ENCODE results near the gene GPR143.

GPR143 gene

GRCh38 chrX:9688833-9689232 lies 76.8 kb downstream of the GPR143 start:
- Histone ChIP-seq H2AFZ (ENCODE audit: low read length, unreplicated experiment) (no peak overlapping the region), H3K27ac (ENCODE audit: low read depth, low read length) (no peak overlapping the region), H3K27me3 (ENCODE audit: insufficient read depth, low read length) (no peaks in the 10 kb centered on the region), H3K4me1 (ENCODE audit: control insufficient read depth, insufficient read depth, low read length, unreplicated experiment) (no peaks in the 10 kb centered on the region), H3K4me3 (ENCODE audit: low read depth, low read length) (no peak overlapping the region), H3K36me3 (ENCODE audit: insufficient read depth, low read length) (no peaks in the 10 kb centered on the region), H3K79me2 (ENCODE audit: control insufficient read depth, insufficient read depth, low read length, unreplicated experiment) (no peaks in the 10 kb centered on the region)

GRCh38 chrX:9687899-9688298 lies 77.7 kb downstream of the GPR143 start:
- Histone ChIP-seq H3K79me2 (ENCODE audit: control insufficient read depth, insufficient read depth, low read length, unreplicated experiment) (no peaks in the 10 kb centered on the region), H3K36me3 (ENCODE audit: insufficient read depth, low read length) (no peaks in the 10 kb centered on the region), H2AFZ (ENCODE audit: low read length, unreplicated experiment) (no peak overlapping the region), H3K4me3 (ENCODE audit: low read depth, low read length) (no peak overlapping the region), H3K27ac (ENCODE audit: low read depth, low read length) (no peak overlapping the region), H3K27me3 (ENCODE audit: insufficient read depth, low read length) (no peaks in the 10 kb centered on the region), H3K4me1 (ENCODE audit: control insufficient read depth, insufficient read depth, low read length, unreplicated experiment) (no peaks in the 10 kb centered on the region)

GRCh38 chrX:9683350-9683749 lies 82.3 kb downstream of the GPR143 start:
- Histone ChIP-seq H3K79me2 (ENCODE audit: control insufficient read depth, insufficient read depth, low read length, unreplicated experiment) (no peaks in the 10 kb centered on the region), H2AFZ (ENCODE audit: low read length, unreplicated experiment) (no peak overlapping the region), H3K27ac (ENCODE audit: low read depth, low read length) (no peak overlapping the region), H3K4me3 (ENCODE audit: low read depth, low read length) (no peak overlapping the region), H3K27me3 (ENCODE audit: insufficient read depth, low read length) (no peaks in the 10 kb centered on the region), H3K4me1 (ENCODE audit: control insufficient read depth, insufficient read depth, low read length, unreplicated experiment) (no peaks in the 10 kb centered on the region), H3K36me3 (ENCODE audit: insufficient read depth, low read length) (no peaks in the 10 kb centered on the region)

- H3K36me3 ChIP-seq (ENCODE audit: insufficient read depth, low read length) = no peaks in the 10 kb centered on the region
- H3K79me2 ChIP-seq (ENCODE audit: control insufficient read depth, insufficient read depth, low read length, unreplicated experiment) = no peaks in the 10 kb centered on the region
- H2AFZ ChIP-seq (ENCODE audit: low read length, unreplicated experiment) = no peak overlapping the region
- no peak overlapping the region for H3K4me3 ChIP-seq (ENCODE audit: low read depth, low read length)
- no peaks in the 10 kb centered on the region for H3K27me3 ChIP-seq (ENCODE audit: insufficient read depth, low read length)
- H3K27ac ChIP-seq (ENCODE audit: low read depth, low read length) = no peak overlapping the region
- H3K4me1 ChIP-seq (ENCODE audit: control insufficient read depth, insufficient read depth, low read length, unreplicated experiment) = no peaks in the 10 kb centered on the region
Measured at GRCh38 chrX:9682861-9683260, 82.8 kb downstream of the GPR143 start.

GRCh38 chrX:9682456-9682855 lies 83.2 kb downstream of the GPR143 start:
- no peaks in the 10 kb centered on the region for H3K36me3 ChIP-seq (ENCODE audit: insufficient read depth, low read length)
- no peak overlapping the region for H3K4me3 ChIP-seq (ENCODE audit: low read depth, low read length)
- no peak overlapping the region for H2AFZ ChIP-seq (ENCODE audit: low read length, unreplicated experiment)
- H3K27me3 ChIP-seq (ENCODE audit: insufficient read depth, low read length) = no peaks in the 10 kb centered on the region
- H3K4me1 ChIP-seq (ENCODE audit: control insufficient read depth, insufficient read depth, low read length, unreplicated experiment) = no peaks in the 10 kb centered on the region
- H3K79me2 ChIP-seq (ENCODE audit: control insufficient read depth, insufficient read depth, low read length, unreplicated experiment) = no peaks in the 10 kb centered on the region
- H3K27ac ChIP-seq (ENCODE audit: low read depth, low read length) = no peak overlapping the region

GRCh38 chrX:9681422-9681821 lies 84.2 kb downstream of the GPR143 start:
- Histone ChIP-seq H2AFZ (ENCODE audit: low read length, unreplicated experiment) (no peak overlapping the region), H3K27ac (ENCODE audit: low read depth, low read length) (no peak overlapping the region), H3K36me3 (ENCODE audit: insufficient read depth, low read length) (no peaks in the 10 kb centered on the region), H3K79me2 (ENCODE audit: control insufficient read depth, insufficient read depth, low read length, unreplicated experiment) (no peaks in the 10 kb centered on the region), H3K27me3 (ENCODE audit: insufficient read depth, low read length) (no peaks in the 10 kb centered on the region), H3K4me3 (ENCODE audit: low read depth, low read length) (no peak overlapping the region), H3K4me1 (ENCODE audit: control insufficient read depth, insufficient read depth, low read length, unreplicated experiment) (no peaks in the 10 kb centered on the region)

- Histone ChIP-seq H2AFZ (ENCODE audit: low read length, unreplicated experiment) (no peak overlapping the region), H3K79me2 (ENCODE audit: control insufficient read depth, insufficient read depth, low read length, unreplicated experiment) (no peaks in the 10 kb centered on the region), H3K27ac (ENCODE audit: low read depth, low read length) (no peak overlapping the region), H3K4me1 (ENCODE audit: control insufficient read depth, insufficient read depth, low read length, unreplicated experiment) (no peaks in the 10 kb centered on the region), H3K4me3 (ENCODE audit: low read depth, low read length) (no peak overlapping the region), H3K27me3 (ENCODE audit: insufficient read depth, low read length) (no peaks in the 10 kb centered on the region), H3K36me3 (ENCODE audit: insufficient read depth, low read length) (no peaks in the 10 kb centered on the region)
Measured at GRCh38 chrX:9681011-9681410, 84.6 kb downstream of the GPR143 start.

- no peak overlapping the region for H3K27ac ChIP-seq (ENCODE audit: low read depth, low read length)
- no peak overlapping the region for H2AFZ ChIP-seq (ENCODE audit: low read length, unreplicated experiment)
- H3K79me2 ChIP-seq (ENCODE audit: control insufficient read depth, insufficient read depth, low read length, unreplicated experiment) = no peaks in the 10 kb centered on the region
- H3K4me3 ChIP-seq (ENCODE audit: low read depth, low read length) = no peak overlapping the region
- no peaks in the 10 kb centered on the region for H3K27me3 ChIP-seq (ENCODE audit: insufficient read depth, low read length)
- H3K4me1 ChIP-seq (ENCODE audit: control insufficient read depth, insufficient read depth, low read length, unreplicated experiment) = no peaks in the 10 kb centered on the region
- no peaks in the 10 kb centered on the region for H3K36me3 ChIP-seq (ENCODE audit: insufficient read depth, low read length)
Measured at GRCh38 chrX:9678215-9678965, 87.3 kb downstream of the GPR143 start.

GRCh38 chrX:9677098-9677739 lies 88.4 kb downstream of the GPR143 start:
- H3K27me3 ChIP-seq (ENCODE audit: insufficient read depth, low read length) = no peaks in the 10 kb centered on the region
- no peak overlapping the region for H3K4me3 ChIP-seq (ENCODE audit: low read depth, low read length)
- H2AFZ ChIP-seq (ENCODE audit: low read length, unreplicated experiment) = no peak overlapping the region
- H3K27ac ChIP-seq (ENCODE audit: low read depth, low read length) = no peak overlapping the region
- H3K4me1 ChIP-seq (ENCODE audit: control insufficient read depth, insufficient read depth, low read length, unreplicated experiment) = no peaks in the 10 kb centered on the region
- H3K36me3 ChIP-seq (ENCODE audit: insufficient read depth, low read length) = no peaks in the 10 kb centered on the region
- no peaks in the 10 kb centered on the region for H3K79me2 ChIP-seq (ENCODE audit: control insufficient read depth, insufficient read depth, low read length, unreplicated experiment)

GRCh38 chrX:9676738-9677097 lies 88.9 kb downstream of the GPR143 start:
- Histone ChIP-seq H2AFZ (ENCODE audit: low read length, unreplicated experiment) (no peak overlapping the region), H3K4me3 (ENCODE audit: low read depth, low read length) (no peak overlapping the region), H3K4me1 (ENCODE audit: control insufficient read depth, insufficient read depth, low read length, unreplicated experiment) (no peaks in the 10 kb centered on the region), H3K27me3 (ENCODE audit: insufficient read depth, low read length) (no peaks in the 10 kb centered on the region), H3K27ac (ENCODE audit: low read depth, low read length) (no peak overlapping the region), H3K79me2 (ENCODE audit: control insufficient read depth, insufficient read depth, low read length, unreplicated experiment) (no peaks in the 10 kb centered on the region), H3K36me3 (ENCODE audit: insufficient read depth, low read length) (no peaks in the 10 kb centered on the region)

GRCh38 chrX:9676306-9676705 lies 89.3 kb downstream of the GPR143 start:
- H2AFZ ChIP-seq (ENCODE audit: low read length, unreplicated experiment) = no peak overlapping the region
- no peaks in the 10 kb centered on the region for H3K4me1 ChIP-seq (ENCODE audit: control insufficient read depth, insufficient read depth, low read length, unreplicated experiment)
- H3K27me3 ChIP-seq (ENCODE audit: insufficient read depth, low read length) = no peaks in the 10 kb centered on the region
- H3K27ac ChIP-seq (ENCODE audit: low read depth, low read length) = no peak overlapping the region
- H3K79me2 ChIP-seq (ENCODE audit: control insufficient read depth, insufficient read depth, low read length, unreplicated experiment) = no peaks in the 10 kb centered on the region
- no peaks in the 10 kb centered on the region for H3K36me3 ChIP-seq (ENCODE audit: insufficient read depth, low read length)
- no peak overlapping the region for H3K4me3 ChIP-seq (ENCODE audit: low read depth, low read length)

Measured in ACC112 (cell line).